GM18870 (cell line): Measurements from ENCODE around the gene KTN1.
A peak's percentile ranks its signal among the peaks of the same experiment; 100 is the strongest.

Experiments
- ATAC-seq: cut with Tn5 transposase; IDR thresholded peaks from one replicate; pipeline ENCODE4 v1.9.1; 2021; ENCODE audit warnings: moderate library complexity; ENCODE audit not compliant: unreplicated experiment

The KTN1 gene

GRCh38 chr14:55574988-55575387, 5.0 kb upstream of the KTN1 start:
- no peak for ATAC-seq

- ATAC-seq: no peak
Measured at GRCh38 chr14:55577229-55577628, 2.8 kb upstream of the KTN1 start.

- ATAC-seq: no peak
Measured at GRCh38 chr14:55578511-55578910, 1.5 kb upstream of the KTN1 start.

GRCh38 chr14:55580470-55581341, 699 bp downstream of the KTN1 start:
- ATAC-seq: peak; percentile 29

- no peak for ATAC-seq
Measured at GRCh38 chr14:55581342-55581771, 1.4 kb downstream of the KTN1 start.

GRCh38 chr14:55582746-55583145, 2.7 kb downstream of the KTN1 start:
- no peak for ATAC-seq

GRCh38 chr14:55583942-55584468, 4.0 kb downstream of the KTN1 start:
- ATAC-seq: no peak

GRCh38 chr14:55585854-55586253, 5.8 kb downstream of the KTN1 start:
- ATAC-seq: no peak

- no peak for ATAC-seq
Measured at GRCh38 chr14:55586411-55586810, 6.4 kb downstream of the KTN1 start.

- no peak for ATAC-seq
Measured at GRCh38 chr14:55587847-55588246, 7.8 kb downstream of the KTN1 start.

GRCh38 chr14:55588259-55588699, 8.3 kb downstream of the KTN1 start:
- no peak for ATAC-seq

- ATAC-seq: no peak
Measured at GRCh38 chr14:55589171-55589570, 9.2 kb downstream of the KTN1 start.

GRCh38 chr14:55592436-55592835, 12.4 kb downstream of the KTN1 start:
- no peak for ATAC-seq

- no peak for ATAC-seq
Measured at GRCh38 chr14:55593698-55594097, 13.7 kb downstream of the KTN1 start.

GRCh38 chr14:55599250-55599879, 19.4 kb downstream of the KTN1 start:
- ATAC-seq: no peak

GRCh38 chr14:55600784-55601561, 21.0 kb downstream of the KTN1 start:
- ATAC-seq: no peak

- ATAC-seq: no peak
Measured at GRCh38 chr14:55603401-55603953, 23.5 kb downstream of the KTN1 start.

- ATAC-seq: no peak
Measured at GRCh38 chr14:55604488-55604887, 24.5 kb downstream of the KTN1 start.

GRCh38 chr14:55604900-55605418, 25.0 kb downstream of the KTN1 start:
- ATAC-seq: no peak

GRCh38 chr14:55605793-55606192, 25.8 kb downstream of the KTN1 start:
- ATAC-seq: no peak

GRCh38 chr14:55607386-55607785, 27.4 kb downstream of the KTN1 start:
- ATAC-seq: no peak
